Measurements from ENCODE around the gene MKRN2OS.

The MKRN2OS gene

GRCh38 chr3:12522721-12523120, 22.6 kb downstream of the MKRN2OS start:
- in situ Hi-C loops (cut with HindIII; ENCODE audit: low pct_ligation_motif_present, low pct_unique_long_range_greater_than_20kb, low sequenced_read_pairs) = no loop called here
- DNase-seq = no peak

GRCh38 chr3:12521010-12521409, 24.3 kb downstream of the MKRN2OS start:
- in situ Hi-C loops (cut with HindIII; ENCODE audit: low pct_ligation_motif_present, low pct_unique_long_range_greater_than_20kb, low sequenced_read_pairs) = no loop called here
- DNase-seq = no peak

GRCh38 chr3:12518261-12519028, 26.9 kb downstream of the MKRN2OS start:
- DNase-seq = no peak

GRCh38 chr3:12516873-12517272, 28.4 kb downstream of the MKRN2OS start:
- in situ Hi-C loops (cut with HindIII; ENCODE audit: low pct_ligation_motif_present, low pct_unique_long_range_greater_than_20kb, low sequenced_read_pairs) = no loop called here
- no peak for DNase-seq

More at GRCh38 chr3:12518261-12519028, 26.9 kb downstream of the MKRN2OS start:
- in situ Hi-C loops (cut with HindIII; ENCODE audit: low pct_ligation_motif_present, low pct_unique_long_range_greater_than_20kb, low sequenced_read_pairs) = no loop called here

GRCh38 chr3:12515631-12516030, 29.7 kb downstream of the MKRN2OS start:
- DNase-seq = no peak
- in situ Hi-C loops (cut with HindIII; ENCODE audit: low pct_ligation_motif_present, low pct_unique_long_range_greater_than_20kb, low sequenced_read_pairs) = no loop called here

GRCh38 chr3:12513694-12514446, 31.4 kb downstream of the MKRN2OS start:
- no peak for DNase-seq
- in situ Hi-C loops (cut with HindIII; ENCODE audit: low pct_ligation_motif_present, low pct_unique_long_range_greater_than_20kb, low sequenced_read_pairs) = no loop called here

GRCh38 chr3:12512534-12513118, 32.7 kb downstream of the MKRN2OS start:
- DNase-seq = no peak
- in situ Hi-C loops (cut with HindIII; ENCODE audit: low pct_ligation_motif_present, low pct_unique_long_range_greater_than_20kb, low sequenced_read_pairs) = no loop called here

- in situ Hi-C loops (cut with HindIII; ENCODE audit: low pct_ligation_motif_present, low pct_unique_long_range_greater_than_20kb, low sequenced_read_pairs) = no loop called here
Observed at GRCh38 chr3:12509466-12509865, 35.8 kb downstream of the MKRN2OS start.

GRCh38 chr3:12508291-12508700, 37.0 kb downstream of the MKRN2OS start:
- DNase-seq = peak; percentile 76
- in situ Hi-C loops (cut with HindIII; ENCODE audit: low pct_ligation_motif_present, low pct_unique_long_range_greater_than_20kb, low sequenced_read_pairs) = no loop called here

More at GRCh38 chr3:12509466-12509865, 35.8 kb downstream of the MKRN2OS start:
- no peak for DNase-seq

- in situ Hi-C loops (cut with HindIII; ENCODE audit: low pct_ligation_motif_present, low pct_unique_long_range_greater_than_20kb, low sequenced_read_pairs) = no loop called here
- peak; percentile 63 for DNase-seq
Observed at GRCh38 chr3:12507591-12508281, 37.6 kb downstream of the MKRN2OS start.

- in situ Hi-C loops (cut with HindIII; ENCODE audit: low pct_ligation_motif_present, low pct_unique_long_range_greater_than_20kb, low sequenced_read_pairs) = no loop called here
Observed at GRCh38 chr3:12506201-12506709, 39.0 kb downstream of the MKRN2OS start.

GRCh38 chr3:12503126-12503957, 42.0 kb downstream of the MKRN2OS start:
- in situ Hi-C loops (cut with HindIII; ENCODE audit: low pct_ligation_motif_present, low pct_unique_long_range_greater_than_20kb, low sequenced_read_pairs) = no loop called here
- no peak for DNase-seq

More at GRCh38 chr3:12506201-12506709, 39.0 kb downstream of the MKRN2OS start:
- no peak for DNase-seq

- in situ Hi-C loops (cut with HindIII; ENCODE audit: low pct_ligation_motif_present, low pct_unique_long_range_greater_than_20kb, low sequenced_read_pairs) = no loop called here
- no peak for DNase-seq
Observed at GRCh38 chr3:12501360-12502020, 43.8 kb downstream of the MKRN2OS start.

- in situ Hi-C loops (cut with HindIII; ENCODE audit: low pct_ligation_motif_present, low pct_unique_long_range_greater_than_20kb, low sequenced_read_pairs) = no loop called here
- no peak for DNase-seq
Observed at GRCh38 chr3:12499474-12499873, 45.8 kb downstream of the MKRN2OS start.

- in situ Hi-C loops (cut with HindIII; ENCODE audit: low pct_ligation_motif_present, low pct_unique_long_range_greater_than_20kb, low sequenced_read_pairs) = no loop called here
- DNase-seq = no peak
Observed at GRCh38 chr3:12496453-12496761, 48.9 kb downstream of the MKRN2OS start.

GRCh38 chr3:12495749-12496452, 49.4 kb downstream of the MKRN2OS start:
- peak; percentile 14 for DNase-seq

GRCh38 chr3:12490547-12490946, 54.8 kb downstream of the MKRN2OS start:
- DNase-seq = no peak
- in situ Hi-C loops (cut with HindIII; ENCODE audit: low pct_ligation_motif_present, low pct_unique_long_range_greater_than_20kb, low sequenced_read_pairs) = no loop called here

More at GRCh38 chr3:12495749-12496452, 49.4 kb downstream of the MKRN2OS start:
- in situ Hi-C loops (cut with HindIII; ENCODE audit: low pct_ligation_motif_present, low pct_unique_long_range_greater_than_20kb, low sequenced_read_pairs) = no loop called here
